Astrocyte (in vitro differentiated cells and primary cell): ENCODE results near the gene SH3GL3. TPM values are rescaled to one million over a fixed set of nuclear protein-coding genes. Genes with fewer than 3 reads are reported as not detected.

Experiments
- DNase-seq: peaks from one replicate; pipeline ENCODE4 v3.0.0-alpha.2; 2010; ENCODE audit warnings: low read depth
- FAIRE-seq: peaks from 2 replicates; lab custom pipeline; 2011; peaks lifted over from hg19 to GRCh38; lab: Jason Lieb, UNC
- H2AFZ ChIP-seq: 2 replicates; pipeline ENCODE4 v1.6.0; 2012; ENCODE audit warnings: low read depth, low read length, inconsistent platforms
- H3K27ac ChIP-seq: 2 replicates; pipeline ENCODE4 v1.5.1; 2011; ENCODE audit warnings: low read depth, low read length, inconsistent platforms
- H3K27me3 ChIP-seq: 2 replicates; pipeline ENCODE4 v1.6.0; 2011; ENCODE audit warnings: low read length, inconsistent platforms; ENCODE audit not compliant: insufficient read depth
- H3K36me3 ChIP-seq: 2 replicates; pipeline ENCODE4 v1.5.1; 2011; ENCODE audit warnings: low read length, inconsistent platforms; ENCODE audit not compliant: insufficient read depth
- H3K4me1 ChIP-seq: 2 replicates; pipeline ENCODE4 v1.5.1; 2011; ENCODE audit warnings: low read length, inconsistent platforms; ENCODE audit not compliant: insufficient read depth
- H3K4me2 ChIP-seq: 2 replicates; pipeline ENCODE4 v1.6.0; 2012; ENCODE audit warnings: low read length, inconsistent platforms
- H3K4me3 ChIP-seq: 2 replicates; pipeline ENCODE4 v1.5.1; 2011; ENCODE audit warnings: low read depth, mild to moderate bottlenecking, low read length, inconsistent platforms; ENCODE audit not compliant: insufficient read depth
- H3K79me2 ChIP-seq: 2 replicates; pipeline ENCODE4 v1.6.0; 2012; ENCODE audit warnings: mild to moderate bottlenecking, low read length, inconsistent platforms; ENCODE audit not compliant: insufficient read depth
- H3K9ac ChIP-seq: 2 replicates; pipeline ENCODE4 v1.6.0; 2012; ENCODE audit warnings: mild to moderate bottlenecking, low read length, inconsistent platforms
- H3K9me3 ChIP-seq: 2 replicates; pipeline ENCODE4 v1.5.1; 2012; ENCODE audit warnings: low read depth, mild to moderate bottlenecking, low read length, inconsistent platforms; ENCODE audit not compliant: insufficient read depth
- H4K20me1 ChIP-seq: 2 replicates; pipeline ENCODE4 v1.6.0; 2012; ENCODE audit warnings: low read length, inconsistent platforms; ENCODE audit not compliant: insufficient read depth
- H3K27ac Mint-ChIP-seq: one replicate; pipeline ENCODE4 v1.8.0; 2021; ENCODE audit warnings: mild to moderate bottlenecking, mixed read lengths; ENCODE audit not compliant: unreplicated experiment
- H3K27me3 Mint-ChIP-seq: one replicate; pipeline ENCODE4 v1.8.0; 2021; ENCODE audit warnings: low read depth, mixed read lengths; ENCODE audit not compliant: unreplicated experiment
- H3K36me3 Mint-ChIP-seq: one replicate; pipeline ENCODE4 v1.8.0; 2021; ENCODE audit warnings: low read depth, mixed read lengths; ENCODE audit not compliant: unreplicated experiment
- H3K4me1 Mint-ChIP-seq: one replicate; pipeline ENCODE4 v1.8.0; 2021; ENCODE audit warnings: low read depth, mixed read lengths; ENCODE audit not compliant: unreplicated experiment
- H3K4me3 Mint-ChIP-seq: one replicate; pipeline ENCODE4 v1.8.0; 2021; ENCODE audit warnings: mild to moderate bottlenecking, moderate library complexity, mixed read lengths; ENCODE audit not compliant: unreplicated experiment
- H3K9me3 Mint-ChIP-seq: one replicate; pipeline ENCODE4 v1.8.0; 2021; ENCODE audit warnings: mild to moderate bottlenecking, mixed read lengths; ENCODE audit not compliant: unreplicated experiment
- EZH2 ChIP-seq: IDR thresholded peaks from 2 replicates; pipeline ENCODE4 v1.6.1; 2012; ENCODE audit warnings: mild to moderate bottlenecking, low read length, inconsistent platforms; ENCODE audit not compliant: insufficient read depth
- total RNA-seq: library from RNA; stranded (reverse); gene quantifications from 2 replicates; pipeline ENCODE4 v1.2.1, GENCODE V29; 2021
- TF ChIP-seq, protein P1 (sequence below): IDR thresholded peaks from 2 replicates; pipeline ENCODE4 v1.5.1; 2011; ENCODE audit warnings: low read depth, mild to moderate bottlenecking, inconsistent platforms, low read length, moderate library complexity; ENCODE audit not compliant: insufficient read depth

SH3GL3 gene
- total RNA-seq, 1 donor from 2014 or later: 2.7 TPM

DNA sequence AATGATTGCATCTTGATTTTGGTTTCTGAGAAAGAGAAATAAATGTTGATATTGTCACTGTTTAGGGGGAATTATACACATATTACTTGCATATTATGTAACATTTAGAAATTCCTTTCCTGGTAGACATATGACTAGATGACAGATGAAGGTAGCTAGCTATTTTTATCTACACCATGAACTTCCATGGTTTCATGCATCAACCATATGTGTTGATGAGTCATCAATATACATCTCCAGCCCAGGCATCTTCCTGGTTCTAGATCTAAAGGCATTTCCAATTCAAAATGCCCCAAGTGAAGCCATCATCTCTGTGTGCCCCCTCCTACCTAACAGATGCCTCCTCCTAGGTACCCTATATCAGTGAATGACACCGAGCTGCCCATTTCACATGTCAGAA is 197.3 kb downstream of the SH3GL3 start:
- no peaks in the 10 kb centered on the region for H3K79me2 ChIP-seq
- TF ChIP-seq EZH2: no peak
- TF ChIP-seq, protein P1, sequence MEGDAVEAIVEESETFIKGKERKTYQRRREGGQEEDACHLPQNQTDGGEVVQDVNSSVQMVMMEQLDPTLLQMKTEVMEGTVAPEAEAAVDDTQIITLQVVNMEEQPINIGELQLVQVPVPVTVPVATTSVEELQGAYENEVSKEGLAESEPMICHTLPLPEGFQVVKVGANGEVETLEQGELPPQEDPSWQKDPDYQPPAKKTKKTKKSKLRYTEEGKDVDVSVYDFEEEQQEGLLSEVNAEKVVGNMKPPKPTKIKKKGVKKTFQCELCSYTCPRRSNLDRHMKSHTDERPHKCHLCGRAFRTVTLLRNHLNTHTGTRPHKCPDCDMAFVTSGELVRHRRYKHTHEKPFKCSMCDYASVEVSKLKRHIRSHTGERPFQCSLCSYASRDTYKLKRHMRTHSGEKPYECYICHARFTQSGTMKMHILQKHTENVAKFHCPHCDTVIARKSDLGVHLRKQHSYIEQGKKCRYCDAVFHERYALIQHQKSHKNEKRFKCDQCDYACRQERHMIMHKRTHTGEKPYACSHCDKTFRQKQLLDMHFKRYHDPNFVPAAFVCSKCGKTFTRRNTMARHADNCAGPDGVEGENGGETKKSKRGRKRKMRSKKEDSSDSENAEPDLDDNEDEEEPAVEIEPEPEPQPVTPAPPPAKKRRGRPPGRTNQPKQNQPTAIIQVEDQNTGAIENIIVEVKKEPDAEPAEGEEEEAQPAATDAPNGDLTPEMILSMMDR: no peak
- Mint-ChIP-seq H3K4me3 (no peak overlapping the region), H3K27ac (no peak overlapping the region), H3K4me1 (no peaks in the 10 kb centered on the region), H3K36me3 (no peaks in the 10 kb centered on the region), H3K27me3 (peaks cover 12% of the 10 kb centered on the region), H3K9me3 (peaks cover 15% of the 10 kb centered on the region)
- no peak overlapping the region for H3K27ac ChIP-seq
- no peak overlapping the region for H3K4me2 ChIP-seq
- H2AFZ ChIP-seq: no peak overlapping the region
- H3K36me3 ChIP-seq: no peaks in the 10 kb centered on the region
- no peak overlapping the region for H3K4me3 ChIP-seq
- H3K4me1 ChIP-seq: no peaks in the 10 kb centered on the region
- H4K20me1 ChIP-seq: no peaks in the 10 kb centered on the region
- no peaks in the 10 kb centered on the region for H3K9me3 ChIP-seq
- no peak for DNase-seq
- no peak for FAIRE-seq
- no peaks in the 10 kb centered on the region for H3K27me3 ChIP-seq
- H3K9ac ChIP-seq: no peak overlapping the region

- no peak overlapping the region for H2AFZ ChIP-seq
- H3K4me1 ChIP-seq: no peaks in the 10 kb centered on the region
- H3K9me3 ChIP-seq: no peaks in the 10 kb centered on the region
- H3K27ac ChIP-seq: no peak overlapping the region
- no peak overlapping the region for H3K4me3 ChIP-seq
- H3K27me3 Mint-ChIP-seq: peaks cover 47% of the 10 kb centered on the region
- TF ChIP-seq, protein P1: no peak
- TF ChIP-seq EZH2: no peak
- DNase-seq (no peak), FAIRE-seq (no peak)
- peaks cover 3% of the 10 kb centered on the region for H3K9me3 Mint-ChIP-seq
- no peaks in the 10 kb centered on the region for H3K79me2 ChIP-seq
- no peak overlapping the region for H3K4me2 ChIP-seq
- H3K4me3 Mint-ChIP-seq: no peak overlapping the region
- H3K4me1 Mint-ChIP-seq: no peaks in the 10 kb centered on the region
- H3K36me3 Mint-ChIP-seq: peaks cover 2% of the 10 kb centered on the region
- H3K9ac ChIP-seq: no peak overlapping the region
- peaks cover 31% of the 10 kb centered on the region for H3K27me3 ChIP-seq
- no peak overlapping the region for H3K27ac Mint-ChIP-seq
- no peaks in the 10 kb centered on the region for H3K36me3 ChIP-seq
- H4K20me1 ChIP-seq: no peaks in the 10 kb centered on the region
Observed at GRCh38 chr15:83650831-83651230, 203.7 kb downstream of the SH3GL3 start.

GRCh38 chr15:83651541-83651940 is 204.4 kb downstream of the SH3GL3 start:
- FAIRE-seq (no peak), DNase-seq (no peak)
- Histone ChIP-seq H3K27ac (no peak overlapping the region), H3K9ac (no peak overlapping the region), H3K9me3 (no peaks in the 10 kb centered on the region), H3K79me2 (no peaks in the 10 kb centered on the region), H3K36me3 (no peaks in the 10 kb centered on the region), H4K20me1 (no peaks in the 10 kb centered on the region), H3K27me3 (peaks cover 36% of the 10 kb centered on the region), H3K4me1 (no peaks in the 10 kb centered on the region), H2AFZ (no peak overlapping the region), H3K4me2 (no peak overlapping the region), H3K4me3 (no peak overlapping the region)
- Mint-ChIP-seq H3K27me3 (peaks cover 54% of the 10 kb centered on the region), H3K9me3 (peaks cover 3% of the 10 kb centered on the region), H3K4me3 (no peak overlapping the region), H3K27ac (no peak overlapping the region), H3K4me1 (no peaks in the 10 kb centered on the region), H3K36me3 (peaks cover 2% of the 10 kb centered on the region)
- TF ChIP-seq, protein P1: no peak
- TF ChIP-seq EZH2: no peak
